A549 (cell line): Measurements from ENCODE around the gene HPGDS.

Source experiments
- CBX2 ChIP-seq: fragments of 200-600 bp; sonication (generic); IDR thresholded peaks from 2 replicates; pipeline ENCODE4 v1.6.1; 2016; ENCODE audit warnings: low read depth, mild to moderate bottlenecking, borderline replicate concordance
- EP300 ChIP-seq, 2 experiments: fragments of >200 bp; sonication (Bioruptor Twin); formaldehyde crosslinking; IDR thresholded peaks; 2 replicates in 1 of 2; 3 replicates in 1 of 2; pipeline ENCODE4 v1.6.1; 2016 to 2017
- HDAC2 ChIP-seq: fragments of 200-600 bp; sonication (generic); IDR thresholded peaks from 2 replicates; pipeline ENCODE4 v1.6.1; 2016
- REST ChIP-seq: fragments of 200-600 bp; sonication (generic); IDR thresholded peaks from 2 replicates; pipeline ENCODE4 v1.6.1; 2016; ENCODE audit warnings: antibody characterized with exemption, mild to moderate bottlenecking, moderate library complexity
- TF ChIP-seq, protein P1 (sequence below): fragments of >200 bp; sonication (Bioruptor Twin); formaldehyde crosslinking; IDR thresholded peaks from 3 replicates; pipeline ENCODE4 v1.5.1; 2016
- TF ChIP-seq, protein P2 (sequence below): IDR thresholded peaks from 2 replicates; pipeline ENCODE4 v1.6.1; 2012; ENCODE audit warnings: low read depth, borderline replicate concordance

GRCh38 chr4:94278781-94279180, 63.9 kb downstream of the HPGDS start:
- TF ChIP-seq CBX2 (no peak), HDAC2 (no peak), EP300 (IDR thresholded peaks at IDR 0.05) (no peak), REST (no peak)
- TF ChIP-seq, protein P1, sequence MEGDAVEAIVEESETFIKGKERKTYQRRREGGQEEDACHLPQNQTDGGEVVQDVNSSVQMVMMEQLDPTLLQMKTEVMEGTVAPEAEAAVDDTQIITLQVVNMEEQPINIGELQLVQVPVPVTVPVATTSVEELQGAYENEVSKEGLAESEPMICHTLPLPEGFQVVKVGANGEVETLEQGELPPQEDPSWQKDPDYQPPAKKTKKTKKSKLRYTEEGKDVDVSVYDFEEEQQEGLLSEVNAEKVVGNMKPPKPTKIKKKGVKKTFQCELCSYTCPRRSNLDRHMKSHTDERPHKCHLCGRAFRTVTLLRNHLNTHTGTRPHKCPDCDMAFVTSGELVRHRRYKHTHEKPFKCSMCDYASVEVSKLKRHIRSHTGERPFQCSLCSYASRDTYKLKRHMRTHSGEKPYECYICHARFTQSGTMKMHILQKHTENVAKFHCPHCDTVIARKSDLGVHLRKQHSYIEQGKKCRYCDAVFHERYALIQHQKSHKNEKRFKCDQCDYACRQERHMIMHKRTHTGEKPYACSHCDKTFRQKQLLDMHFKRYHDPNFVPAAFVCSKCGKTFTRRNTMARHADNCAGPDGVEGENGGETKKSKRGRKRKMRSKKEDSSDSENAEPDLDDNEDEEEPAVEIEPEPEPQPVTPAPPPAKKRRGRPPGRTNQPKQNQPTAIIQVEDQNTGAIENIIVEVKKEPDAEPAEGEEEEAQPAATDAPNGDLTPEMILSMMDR, result no peak
- TF ChIP-seq, protein P2, sequence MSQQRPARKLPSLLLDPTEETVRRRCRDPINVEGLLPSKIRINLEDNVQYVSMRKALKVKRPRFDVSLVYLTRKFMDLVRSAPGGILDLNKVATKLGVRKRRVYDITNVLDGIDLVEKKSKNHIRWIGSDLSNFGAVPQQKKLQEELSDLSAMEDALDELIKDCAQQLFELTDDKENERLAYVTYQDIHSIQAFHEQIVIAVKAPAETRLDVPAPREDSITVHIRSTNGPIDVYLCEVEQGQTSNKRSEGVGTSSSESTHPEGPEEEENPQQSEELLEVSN, result no peak
